Measurements from ENCODE around the gene AKAP6. TPM values are rescaled to one million over a fixed set of nuclear protein-coding genes. Genes with fewer than 3 reads are reported as not detected.

AKAP6 gene
- total RNA-seq, 1 experiment from 2014 or later, result 1.9 TPM

- H3K27ac ChIP-seq (ENCODE audit: low read depth, low read length), result no peak overlapping the region
- no peaks in the 10 kb centered on the region for H3K79me2 ChIP-seq (ENCODE audit: insufficient read depth, low read length)
- ChIA-PET POLR2A (no interaction called here), RAD21 (ENCODE audit: low non-redundant PET in 1 of 2, low total read pairs in 2 of 2, uncharacterized antibody in 2 of 2, unreplicated experiment in 2 of 2) (no interaction called here), CTCF (no interaction called here)
- intact Hi-C loops (cut with micrococcal nuclease), result no loop called here
- no peaks in the 10 kb centered on the region for H3K9me3 ChIP-seq (ENCODE audit: control insufficient read depth in 1 of 2, insufficient read depth in 1 of 2, low read depth in 1 of 2, low read length in 2 of 2)
- no peaks in the 10 kb centered on the region for H3K9me2 ChIP-seq (ENCODE audit: insufficient read depth)
- ATAC-seq (no peak), DNase-seq (ENCODE audit: low read depth, low spot score) (no peak)
- no peak overlapping the region for H3K9ac ChIP-seq (ENCODE audit: low read length)
- no peak overlapping the region for H2AFZ ChIP-seq (ENCODE audit: low read depth, low read length, poor library complexity, severe bottlenecking)
- no peak overlapping the region for H3K4me3 ChIP-seq (replicated peaks in 1 of 2; ENCODE audit: low read depth in 1 of 2, low read length in 2 of 2)
- no peak for TF ChIP-seq TCF7L2 (IDR thresholded peaks at IDR 0.05; ENCODE audit: borderline replicate concordance, extremely low read depth, insufficient read depth, insufficient read length)
- no peak overlapping the region for H3K4me2 ChIP-seq (ENCODE audit: low read length)
- no peaks in the 10 kb centered on the region for H3K4me1 ChIP-seq (ENCODE audit: control insufficient read depth in 1 of 2, insufficient read depth in 2 of 2, low read length in 2 of 2)
- no peaks in the 10 kb centered on the region for H4K20me1 ChIP-seq (ENCODE audit: insufficient read depth)
- no TSS peak for BruUV-seq (replicated peaks)
- peaks cover 5% of the 10 kb centered on the region; the same call in 1 of the 2 replicates for H3K27me3 ChIP-seq (ENCODE audit: insufficient read depth, low read length)
- no peaks in the 10 kb centered on the region for H3K36me3 ChIP-seq (ENCODE audit: control insufficient read depth in 1 of 2, insufficient read depth in 2 of 2, low read length in 2 of 2)
These were observed 328.0 kb downstream of the AKAP6 start for GRCh38 chr14:32657081-32657480.

- H3K27me3 ChIP-seq (ENCODE audit: insufficient read depth, low read length), result peaks cover 15% of the 10 kb centered on the region
- POLR2A ChIA-PET, result no interaction called here
- TF ChIP-seq RAD21 (IDR thresholded peaks at IDR 0.05; ENCODE audit: low read depth), result no peak
- TF ChIP-seq CTCF (IDR thresholded peaks at IDR 0.05 in 2 of 3, conservative IDR thresholded peaks at IDR 0.05 in 1 of 3; ENCODE audit: borderline replicate concordance in 1 of 3, insufficient read depth in 1 of 3, low read depth in 2 of 3, low read length in 2 of 3), result no peak
- no peak for TF ChIP-seq SRF (IDR thresholded peaks at IDR 0.05; ENCODE audit: low read depth)
- TF ChIP-seq EZH2phosphoT487 (IDR thresholded peaks at IDR 0.05; ENCODE audit: borderline replicate concordance), result no peak
- TF ChIP-seq MAX (IDR thresholded peaks at IDR 0.05), result no peak
- no peak for TF ChIP-seq REST (IDR thresholded peaks at IDR 0.05; ENCODE audit: low read depth)
- no peak for TF ChIP-seq ZBTB33 (IDR thresholded peaks at IDR 0.05; ENCODE audit: extremely low read depth, insufficient replicate concordance, low read length)
- no peak for TF ChIP-seq SP1 (IDR thresholded peaks at IDR 0.05; ENCODE audit: low read depth)
- no peak for TF ChIP-seq EZH2 (IDR thresholded peaks at IDR 0.05)
- no peak for TF ChIP-seq ZNF274 (IDR thresholded peaks at IDR 0.05; ENCODE audit: low read depth, low read length)
- TF ChIP-seq JUND (IDR thresholded peaks at IDR 0.05), result no peak
- no peak overlapping the region for H3K4me3 ChIP-seq (replicated peaks in 1 of 2; ENCODE audit: low read depth in 1 of 2, low read length in 2 of 2)
- no peak for ATAC-seq
- H3K79me2 ChIP-seq (ENCODE audit: insufficient read depth, low read length), result no peaks in the 10 kb centered on the region
- no peak overlapping the region for H3K9ac ChIP-seq (ENCODE audit: low read length)
- H3K9me3 ChIP-seq (ENCODE audit: control insufficient read depth in 1 of 2, insufficient read depth in 1 of 2, low read depth in 1 of 2, low read length in 2 of 2), result no peaks in the 10 kb centered on the region
- no peak for DNase-seq (ENCODE audit: low read depth, low spot score)
- H2AFZ ChIP-seq (ENCODE audit: low read depth, low read length, poor library complexity, severe bottlenecking), result no peak overlapping the region
- RAD21 ChIA-PET (ENCODE audit: low non-redundant PET in 1 of 2, low total read pairs in 2 of 2, uncharacterized antibody in 2 of 2, unreplicated experiment in 2 of 2), result no interaction called here
- no peak overlapping the region for H3K4me2 ChIP-seq (ENCODE audit: low read length)
- H3K36me3 ChIP-seq (ENCODE audit: control insufficient read depth in 1 of 2, insufficient read depth in 2 of 2, low read length in 2 of 2), result no peaks in the 10 kb centered on the region
- H3K27ac ChIP-seq (ENCODE audit: low read depth, low read length), result no peak overlapping the region
- intact Hi-C loops (cut with micrococcal nuclease), result no loop called here
- CTCF ChIA-PET, result no interaction called here
- BruUV-seq (replicated peaks), result no TSS peak
- no peaks in the 10 kb centered on the region for H3K4me1 ChIP-seq (ENCODE audit: control insufficient read depth in 1 of 2, insufficient read depth in 2 of 2, low read length in 2 of 2)
- no peaks in the 10 kb centered on the region for H4K20me1 ChIP-seq (ENCODE audit: insufficient read depth)
- no peaks in the 10 kb centered on the region for H3K9me2 ChIP-seq (ENCODE audit: insufficient read depth)
These were observed 332.1 kb downstream of the AKAP6 start for GRCh38 chr14:32661216-32661615.
